ENCODE results near the gene FRMD3. TPM values are rescaled to one million over a fixed set of nuclear protein-coding genes. Genes with fewer than 3 reads are reported as not detected.

The FRMD3 gene
- total RNA-seq, 2 experiments from 2014 or later = 0.27 to 1.1 TPM

- POLR2A ChIA-PET = no interaction called here
- no peaks in the 10 kb centered on the region for H3K4me1 Mint-ChIP-seq (ENCODE audit: low read depth)
Measured at GRCh38 chr9:83479765-83480164, 58.4 kb downstream of the FRMD3 start.

GRCh38 chr9:83477571-83477970, 60.6 kb downstream of the FRMD3 start:
- POLR2A ChIA-PET = no interaction called here
- H3K4me1 Mint-ChIP-seq (ENCODE audit: low read depth) = peaks cover 19% of the 10 kb centered on the region
- no peak for TF ChIP-seq CTCF (IDR thresholded peaks at IDR 0.05)

More at GRCh38 chr9:83479765-83480164, 58.4 kb downstream of the FRMD3 start:
- DNase-seq = no peak
- Mint-ChIP-seq H3K36me3 (ENCODE audit: low read depth) (peaks cover 1% of the 10 kb centered on the region), H3K27ac (no peak overlapping the region), H3K27me3 (no peaks in the 10 kb centered on the region), H3K4me3 (no peak overlapping the region), H3K9me3 (peaks cover 4% of the 10 kb centered on the region)
- CTCF ChIA-PET = no interaction called here
- ATAC-seq = no peak
- TF ChIP-seq CTCF (IDR thresholded peaks at IDR 0.05) = no peak
- intact Hi-C loops (cut with micrococcal nuclease) = loop anchor here (10.0 kb wide), 1 partner anchor 55 kb away; the partner anchor contains the start of gene FRMD3

GRCh38 chr9:83477120-83477519, 61.1 kb downstream of the FRMD3 start:
- ATAC-seq (no peak), DNase-seq (no peak)
- Mint-ChIP-seq H3K27me3 (no peaks in the 10 kb centered on the region), H3K4me3 (no peak overlapping the region), H3K9me3 (peaks cover 4% of the 10 kb centered on the region), H3K36me3 (ENCODE audit: low read depth) (no peaks in the 10 kb centered on the region), H3K4me1 (ENCODE audit: low read depth) (peaks cover 21% of the 10 kb centered on the region), H3K27ac (no peak overlapping the region)
- intact Hi-C loops (cut with micrococcal nuclease) = loop anchor here (10.0 kb wide), 1 partner anchor 58 kb away; the partner anchor contains the start of gene FRMD3
- POLR2A ChIA-PET = no interaction called here
- CTCF ChIA-PET = no interaction called here
- no peak for TF ChIP-seq CTCF (IDR thresholded peaks at IDR 0.05)

More at GRCh38 chr9:83477571-83477970, 60.6 kb downstream of the FRMD3 start:
- ATAC-seq = no peak
- H3K36me3 Mint-ChIP-seq (ENCODE audit: low read depth) = peaks cover under 1% of the 10 kb centered on the region
- DNase-seq = no peak
- H3K4me3 Mint-ChIP-seq = no peak overlapping the region
- H3K27me3 Mint-ChIP-seq = no peaks in the 10 kb centered on the region
- H3K9me3 Mint-ChIP-seq = peaks cover 4% of the 10 kb centered on the region
- intact Hi-C loops (cut with micrococcal nuclease) = loop anchor here (10.0 kb wide), 1 partner anchor 57 kb away; the partner anchor contains the start of gene FRMD3
- CTCF ChIA-PET = no interaction called here
- H3K27ac Mint-ChIP-seq = no peak overlapping the region

GRCh38 chr9:83476513-83476912, 61.7 kb downstream of the FRMD3 start:
- intact Hi-C loops (cut with micrococcal nuclease) = loop anchor here (10.0 kb wide), 1 partner anchor 58 kb away; the partner anchor contains the start of gene FRMD3
- ATAC-seq = no peak
- no peaks in the 10 kb centered on the region for H3K36me3 Mint-ChIP-seq (ENCODE audit: low read depth)

More at GRCh38 chr9:83476513-83476912, 61.7 kb downstream of the FRMD3 start:
- H3K4me3 Mint-ChIP-seq = no peak overlapping the region
- H3K27ac Mint-ChIP-seq = no peak overlapping the region
- CTCF ChIA-PET = no interaction called here
- POLR2A ChIA-PET = no interaction called here
- no peaks in the 10 kb centered on the region for H3K27me3 Mint-ChIP-seq
- peaks cover 22% of the 10 kb centered on the region for H3K4me1 Mint-ChIP-seq (ENCODE audit: low read depth)
- DNase-seq = no peak
- peaks cover 4% of the 10 kb centered on the region for H3K9me3 Mint-ChIP-seq
- no peak for TF ChIP-seq CTCF (IDR thresholded peaks at IDR 0.05)
